Measurements from ENCODE around the gene STRADB.
"Not testable (repeated sequence)": the region's sequence is repeated elsewhere in the genome, so short reads cannot be mapped to it uniquely, and the experiment has no call there.

Gene STRADB

DNA sequence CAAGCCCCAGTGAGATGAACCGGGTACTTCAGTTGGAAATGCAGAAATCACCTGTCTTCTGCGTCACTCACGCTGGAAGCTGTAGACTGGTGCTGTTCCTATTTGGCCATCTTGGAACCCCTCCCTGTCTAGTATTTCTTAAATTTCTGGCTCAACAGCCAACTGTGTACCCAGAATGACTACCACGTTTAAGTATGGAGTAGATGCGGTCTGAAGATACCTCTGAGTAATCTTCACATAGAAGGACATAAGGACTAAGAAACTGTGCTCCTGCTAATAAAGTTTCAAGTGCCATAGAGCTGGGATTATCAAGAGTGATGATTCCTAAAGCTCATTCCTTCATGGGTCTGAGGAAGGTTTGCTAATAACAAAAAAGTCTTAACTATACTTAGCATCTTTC, 20.7 kb upstream of the STRADB start:
- DNase-seq (ENCODE audit: low read depth): no peak

DNA sequence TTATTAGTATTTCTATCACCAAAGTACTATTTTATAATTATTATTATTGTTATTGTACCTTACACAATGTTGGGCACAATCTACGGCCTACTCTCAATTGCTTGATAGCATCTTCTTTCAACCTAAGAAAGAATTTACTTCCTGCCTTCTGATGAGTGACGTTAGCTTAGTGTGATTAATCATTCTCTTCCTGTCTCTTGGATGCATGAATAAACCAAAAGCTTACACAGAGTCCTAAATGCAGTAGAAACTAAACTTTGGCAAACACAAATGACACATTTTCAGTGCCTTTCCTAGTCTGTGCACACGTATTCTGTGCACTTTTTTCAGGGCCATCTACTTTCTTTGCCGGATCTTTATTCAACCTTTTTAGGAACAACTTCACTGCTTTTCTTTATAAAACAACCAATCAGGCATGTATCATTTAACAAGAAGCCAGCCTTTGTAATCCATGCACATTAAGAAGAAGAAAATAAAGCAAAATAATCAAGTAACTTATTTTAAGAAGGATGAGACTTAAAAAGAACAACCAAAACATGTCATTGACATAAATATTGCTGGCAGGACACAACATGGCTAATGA, 19.4 kb upstream of the STRADB start:
- DNase-seq (ENCODE audit: low read depth): no peak

DNA sequence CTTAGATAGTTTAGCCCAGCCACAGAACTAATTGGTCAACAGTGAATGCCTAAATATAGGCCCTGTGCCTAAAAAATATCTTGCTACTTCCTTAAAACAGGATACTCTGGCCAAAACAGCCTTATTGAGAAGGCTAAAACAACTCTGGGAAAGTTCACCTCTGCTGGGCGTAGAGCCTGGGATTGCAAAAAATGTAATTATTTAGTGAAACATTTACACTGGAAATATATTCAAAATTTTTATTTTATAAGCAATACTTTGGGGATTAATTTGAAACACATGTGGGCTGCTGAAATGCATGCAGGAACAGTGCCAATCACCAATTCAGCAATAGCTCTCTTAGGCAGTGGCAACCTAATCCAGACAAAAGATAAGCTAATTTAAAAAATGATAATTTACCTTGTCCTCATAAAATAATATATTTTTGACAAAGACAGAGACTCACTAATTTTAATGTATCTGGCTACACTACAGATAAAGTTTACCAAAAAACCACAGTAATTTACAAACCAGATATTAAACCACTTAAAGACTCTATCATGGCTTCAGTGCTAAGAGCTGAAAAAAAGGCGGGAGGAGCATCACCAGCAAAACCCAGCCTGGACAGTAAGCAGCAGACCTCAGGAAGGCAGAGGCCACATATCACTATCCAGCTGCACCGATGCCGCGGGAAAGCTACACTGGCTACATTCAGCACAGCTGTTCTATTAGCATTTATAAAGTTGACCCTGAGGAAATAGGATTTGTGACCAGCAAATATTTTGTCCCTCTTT, 18.7 kb upstream of the STRADB start:
- DNase-seq (ENCODE audit: low read depth): no peak

DNA sequence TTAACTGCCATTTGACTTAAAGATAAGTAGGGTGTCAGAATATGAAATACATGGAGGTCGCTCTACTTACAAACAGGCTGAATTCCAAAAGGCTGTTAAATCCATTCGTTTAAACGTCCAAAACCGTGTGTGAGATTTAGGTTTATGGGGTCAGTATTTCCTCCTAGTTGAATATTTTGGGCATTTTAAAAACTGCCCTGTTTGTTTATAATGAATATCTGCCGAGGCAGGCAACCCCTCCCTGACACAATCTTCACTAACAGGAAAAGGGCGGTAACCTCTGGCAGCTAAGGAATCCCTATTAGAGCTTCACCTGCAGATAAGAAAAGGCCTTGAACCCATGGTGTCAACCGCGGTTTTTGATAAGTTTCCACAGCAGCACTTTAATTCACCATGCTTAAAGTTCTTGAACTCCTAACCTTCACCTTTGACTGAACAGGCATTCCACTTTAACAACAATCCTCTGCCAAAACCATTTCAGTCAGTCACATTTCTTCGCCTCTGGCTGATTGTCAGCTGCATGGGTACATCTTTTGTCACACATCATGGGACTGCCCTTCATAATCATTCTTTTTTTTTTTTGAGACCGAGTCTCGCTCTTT, 18.0 kb upstream of the STRADB start:
- DNase-seq (ENCODE audit: low read depth): no peak

DNA sequence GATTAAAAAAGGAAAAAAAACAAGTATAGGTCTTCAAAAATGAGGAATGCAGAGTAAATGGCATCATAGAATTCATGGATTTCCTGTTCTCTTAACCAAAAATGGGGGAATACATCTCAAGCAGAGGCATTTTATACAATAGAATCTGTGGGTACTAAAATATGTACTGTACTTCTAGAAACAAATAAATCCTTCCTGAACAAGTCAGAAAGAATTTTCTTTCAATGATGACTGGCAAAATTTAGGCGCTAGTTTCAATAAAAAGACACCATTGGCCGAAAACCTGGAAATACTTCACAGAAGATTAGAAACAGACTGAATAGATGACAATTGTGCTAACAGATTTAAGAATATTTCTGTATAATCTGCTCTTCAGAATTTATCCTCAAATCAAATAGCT, 15.4 kb upstream of the STRADB start:
- DNase-seq (ENCODE audit: low read depth): no peak

DNA sequence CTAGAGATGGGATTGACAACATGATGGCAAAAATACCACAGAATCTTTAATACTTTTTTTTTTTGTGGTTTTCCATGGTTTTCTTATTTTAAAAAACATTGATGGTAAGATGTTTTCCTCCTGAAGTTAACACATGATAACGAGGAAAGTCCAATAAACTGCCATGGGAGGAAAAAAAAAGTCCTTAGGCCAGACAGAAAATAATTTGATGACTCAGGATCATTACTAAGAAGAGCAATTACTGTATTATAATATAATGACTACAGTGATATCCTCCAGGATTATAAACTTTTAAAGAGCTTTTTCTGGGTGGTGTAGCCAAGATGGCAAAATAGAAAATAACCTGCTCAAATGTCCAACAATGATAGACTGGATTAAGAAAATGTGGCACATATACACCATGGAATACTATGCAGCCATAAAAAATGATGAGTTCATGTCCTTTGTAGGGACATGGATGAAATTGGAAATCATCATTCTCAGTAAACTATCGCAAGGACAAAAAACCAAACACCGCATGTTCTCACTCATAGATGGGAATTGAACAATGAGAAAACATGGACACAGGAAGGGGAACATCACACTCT, 12.1 kb upstream of the STRADB start:
- DNase-seq (ENCODE audit: low read depth): not testable (repeated sequence)

DNA sequence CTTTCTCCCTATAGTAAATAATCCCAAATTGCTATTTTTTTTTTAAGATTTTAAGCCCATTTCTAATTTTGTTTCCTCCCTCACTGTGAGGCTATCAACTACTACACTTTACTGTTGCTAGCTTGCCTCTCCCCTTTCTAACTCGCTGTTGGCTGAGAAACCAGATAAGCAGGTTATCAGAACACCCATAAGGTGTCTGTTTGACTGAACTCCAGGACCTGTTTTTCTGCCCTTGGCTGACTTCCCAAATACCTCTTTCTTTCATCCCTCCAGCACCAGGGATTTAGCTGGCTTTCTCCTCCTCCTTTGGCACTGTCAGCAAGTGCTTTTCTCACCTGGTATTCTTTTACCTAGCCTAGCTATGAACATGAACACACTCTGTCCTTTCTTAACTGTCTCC, 11.4 kb upstream of the STRADB start:
- DNase-seq (ENCODE audit: low read depth): no peak

DNA sequence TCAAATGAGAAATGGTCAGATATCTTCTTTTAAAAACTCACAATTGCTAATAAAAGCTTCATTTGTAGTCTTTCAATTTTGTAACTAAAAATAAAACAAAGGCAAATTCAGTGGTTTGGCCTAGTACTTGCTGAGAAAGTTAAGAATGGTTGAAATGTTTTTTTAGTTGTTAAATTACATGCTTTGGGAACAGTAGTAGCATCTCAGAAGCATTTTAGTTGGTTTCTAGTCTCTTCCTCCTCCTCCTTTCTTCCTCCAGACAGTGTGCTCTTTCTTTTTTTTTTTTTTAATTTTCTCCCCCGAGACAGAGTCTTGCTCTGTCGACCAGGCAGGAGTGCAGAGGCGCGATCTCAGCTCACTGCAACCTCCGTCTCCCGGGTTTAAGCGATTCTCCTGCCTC, 10.1 kb upstream of the STRADB start:
- DNase-seq (ENCODE audit: low read depth): no peak

DNA sequence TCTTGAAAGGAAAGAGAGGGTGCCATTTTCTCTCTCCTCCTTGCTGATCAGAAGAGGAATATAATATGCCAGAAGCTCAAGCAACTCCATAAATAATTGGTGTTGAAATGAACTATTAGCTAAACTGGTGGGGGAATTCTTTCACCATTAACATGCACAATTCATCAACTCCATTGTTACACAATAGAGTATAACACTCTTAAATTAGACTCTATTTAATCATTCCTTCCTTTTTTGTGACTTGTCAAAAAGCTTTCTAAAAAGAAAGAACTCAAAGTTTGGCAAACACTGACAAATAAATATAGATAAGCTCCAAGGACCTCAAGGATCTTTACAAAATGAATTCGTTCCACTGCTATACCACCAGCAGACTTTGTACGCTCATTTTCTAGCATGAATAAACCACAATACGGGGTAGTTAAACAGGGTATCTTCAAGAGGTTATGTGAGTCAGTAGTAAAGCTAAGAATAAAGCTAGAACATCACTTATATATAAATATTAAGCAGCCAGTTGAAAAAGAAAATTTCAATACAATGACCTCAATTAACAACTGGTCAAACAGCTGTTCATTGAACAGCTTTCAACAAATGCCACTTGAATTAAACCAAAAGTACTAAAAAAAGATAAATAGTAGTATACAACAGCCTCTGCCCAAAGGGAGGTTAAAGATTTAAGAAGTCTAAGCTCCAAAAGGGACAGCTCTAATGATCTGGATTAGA, 6.6 kb upstream of the STRADB start:
- DNase-seq (ENCODE audit: low read depth): no peak

DNA sequence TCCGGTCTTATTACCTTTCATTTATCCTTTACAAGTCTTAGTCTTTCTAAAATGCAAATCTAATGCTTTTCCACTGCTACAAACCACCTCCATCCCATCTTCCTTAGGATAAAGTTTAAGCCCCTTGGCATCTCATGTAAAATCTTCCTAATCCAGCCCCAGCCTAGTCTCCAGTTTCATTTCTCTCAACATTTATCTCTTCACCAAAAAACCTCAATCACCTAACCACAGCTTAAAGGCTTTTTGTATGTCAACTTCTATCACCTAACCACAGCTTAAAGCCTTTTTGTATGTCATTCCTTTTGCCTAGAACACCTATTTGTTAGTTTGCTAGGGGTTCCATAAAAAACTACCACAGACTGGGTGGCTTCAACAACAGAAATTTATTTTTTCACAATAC, 4.5 kb upstream of the STRADB start:
- no peak for DNase-seq (ENCODE audit: low read depth)

DNA sequence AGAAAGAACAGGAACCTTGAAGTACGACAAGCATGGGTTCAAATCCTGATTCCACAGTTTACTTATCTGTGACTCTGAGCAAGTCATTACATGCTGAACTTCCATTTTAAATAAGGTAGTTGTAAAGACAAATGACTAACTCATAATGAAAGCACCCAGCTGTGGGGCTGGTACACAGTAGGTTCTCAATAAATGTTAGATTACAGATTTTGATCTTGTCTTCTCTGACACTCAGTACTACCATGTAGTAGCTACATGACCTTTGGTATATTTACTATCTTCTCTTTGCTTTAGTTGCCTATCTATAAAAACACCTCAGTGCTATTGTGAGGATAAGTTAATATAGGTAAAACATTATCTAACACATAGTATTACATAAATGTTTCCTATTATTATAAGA, 3.5 kb upstream of the STRADB start:
- DNase-seq (ENCODE audit: low read depth): no peak

DNA sequence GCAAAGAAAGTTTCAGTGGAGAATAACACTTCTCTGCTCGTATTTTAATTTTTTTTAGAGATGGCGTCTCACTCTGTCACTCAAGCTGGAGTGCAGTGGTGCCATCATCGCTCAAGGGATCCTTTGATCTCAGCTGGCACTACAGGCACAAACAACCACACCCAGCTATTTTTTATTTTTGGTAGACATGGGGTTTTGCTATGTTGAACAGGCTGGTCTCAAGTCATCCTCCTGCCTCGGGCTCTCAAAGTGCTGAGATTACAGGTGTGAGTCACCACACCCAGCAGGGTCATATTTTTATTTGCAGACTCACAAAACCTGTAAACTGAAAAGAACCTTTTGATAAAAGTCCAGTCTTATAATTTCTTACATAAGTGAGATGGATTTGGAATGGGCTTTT, 2.8 kb upstream of the STRADB start:
- DNase-seq (ENCODE audit: low read depth): peak; percentile 13

DNA sequence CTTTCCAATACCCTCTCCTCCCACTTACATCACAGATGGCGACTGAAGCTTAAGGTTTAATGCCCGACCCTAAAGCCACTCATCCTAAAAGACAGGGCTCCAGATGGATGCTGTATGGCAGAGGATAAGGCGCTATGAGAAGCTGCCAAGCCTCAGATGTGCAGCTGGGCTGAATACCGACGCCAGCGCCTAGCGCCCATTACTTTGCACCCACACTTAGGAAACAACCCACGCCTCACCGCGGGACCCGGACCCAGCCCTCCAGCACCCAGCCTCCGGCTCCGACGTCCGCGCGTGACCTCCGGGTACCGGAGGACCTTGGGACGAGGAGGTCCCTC, 617 bp upstream of the STRADB start:
- no peak for DNase-seq (ENCODE audit: low read depth)

DNA sequence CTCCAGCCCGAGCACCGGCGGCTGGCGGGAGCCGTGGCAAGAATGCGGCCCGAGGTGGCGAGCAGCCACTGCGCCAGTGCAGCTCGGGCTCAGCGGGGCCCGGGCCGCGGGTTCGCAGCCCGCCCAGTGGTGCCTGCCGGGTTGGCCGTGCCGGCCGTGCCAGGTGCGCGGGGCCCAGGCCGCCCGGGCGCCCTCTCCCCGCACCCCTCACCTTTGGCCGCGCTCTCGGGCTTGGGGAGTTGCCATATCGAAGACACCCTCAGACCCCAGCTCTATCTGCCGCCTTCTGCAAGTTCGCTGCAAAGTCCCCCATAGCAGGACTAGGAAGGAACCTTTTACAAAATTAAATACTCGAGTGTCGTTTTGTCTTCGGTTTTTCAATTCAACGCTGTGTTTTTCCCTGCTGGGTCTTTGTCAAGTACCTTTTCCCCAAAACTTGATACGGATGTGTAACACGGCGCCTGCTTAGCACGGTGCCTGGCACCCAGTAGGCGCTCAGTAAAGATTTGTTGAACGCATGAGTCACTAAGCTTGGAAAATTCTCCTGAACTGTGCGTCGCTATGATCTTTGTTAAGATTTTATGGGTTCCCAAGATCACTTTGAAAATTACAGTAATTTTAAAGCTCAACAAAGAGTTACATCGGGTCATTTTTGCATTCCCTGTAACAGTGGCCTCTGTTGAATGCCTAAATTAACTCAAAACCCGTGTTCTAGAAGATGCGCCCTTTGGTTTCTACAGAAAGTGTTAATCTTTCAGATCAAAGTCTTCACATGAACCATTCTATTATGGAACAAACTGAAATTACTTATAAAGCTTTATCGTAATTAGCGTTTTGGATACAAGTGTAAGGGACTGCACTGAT, 750 bp downstream of the STRADB start:
- no peak for DNase-seq (ENCODE audit: low read depth)

DNA sequence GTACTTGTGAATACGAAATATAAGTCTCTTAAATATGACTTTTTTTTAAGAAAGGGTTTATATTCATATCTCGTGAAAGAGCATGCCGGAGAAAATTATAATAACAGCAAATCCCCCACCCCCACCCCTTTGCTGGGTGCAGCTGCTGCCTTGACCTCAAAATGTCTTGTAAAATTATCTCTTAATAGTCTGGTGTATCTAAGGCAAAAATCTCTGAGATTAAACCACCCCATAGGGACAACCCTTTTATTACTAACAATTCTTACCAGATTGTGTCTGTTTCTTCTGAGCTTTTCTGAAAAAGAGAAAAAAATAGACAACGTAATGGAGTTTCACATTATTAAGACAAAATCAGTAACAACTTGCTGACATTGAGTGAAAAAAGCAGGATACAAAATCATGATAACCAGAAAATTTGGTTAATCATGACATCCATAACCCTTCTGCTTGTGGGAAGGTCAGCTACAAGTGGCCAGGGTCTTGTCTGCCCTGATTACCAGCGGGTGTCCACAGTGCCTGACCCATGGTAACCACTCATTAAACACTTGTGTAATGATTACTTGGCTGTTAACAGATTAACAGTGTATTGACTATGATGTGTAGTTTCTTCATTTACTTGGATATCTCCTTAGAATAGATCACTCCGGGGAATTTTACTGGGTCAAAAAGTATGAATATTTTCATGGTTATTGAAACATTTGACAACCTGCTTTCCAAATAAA, 1.5 kb downstream of the STRADB start:
- no peak for DNase-seq (ENCODE audit: low read depth)

DNA sequence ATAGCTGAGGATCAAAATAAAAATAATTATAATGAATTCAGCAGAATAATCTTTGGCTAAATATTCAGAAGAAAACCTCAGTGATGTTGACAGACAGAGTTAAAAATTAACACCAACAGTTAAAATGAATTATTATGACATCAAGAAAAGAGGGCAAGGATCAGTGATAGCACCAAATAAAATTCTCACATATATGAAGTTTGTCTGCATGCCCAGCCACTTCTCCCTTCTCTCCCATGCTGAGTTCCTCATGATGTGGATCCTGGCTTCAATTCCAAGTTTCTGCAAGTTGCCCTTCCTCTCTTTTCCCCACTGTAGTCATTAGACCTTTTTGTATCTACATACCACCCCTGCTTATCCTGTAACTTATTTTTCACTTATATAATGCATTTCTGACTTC, 6.8 kb downstream of the STRADB start:
- DNase-seq (ENCODE audit: low read depth): no peak

DNA sequence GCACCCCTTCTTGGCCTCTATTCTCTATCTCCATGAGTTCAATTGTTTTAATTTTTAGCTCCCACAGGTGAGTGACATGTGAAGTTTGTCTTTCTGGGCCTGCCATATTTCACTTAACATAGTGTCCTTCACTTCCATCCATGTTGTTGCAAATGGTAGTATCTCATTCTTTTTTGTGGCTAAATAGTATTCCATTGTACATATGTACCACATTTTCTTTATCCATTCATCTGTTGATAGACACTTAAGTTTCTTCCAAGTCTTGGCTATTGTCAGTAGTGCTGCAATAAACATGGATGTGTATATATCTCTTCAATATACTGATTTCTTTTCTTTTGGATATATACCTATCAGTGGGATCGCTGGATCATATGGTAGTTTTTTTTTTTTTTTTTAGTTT, 9.0 kb downstream of the STRADB start:
- no peak for DNase-seq (ENCODE audit: low read depth)

DNA sequence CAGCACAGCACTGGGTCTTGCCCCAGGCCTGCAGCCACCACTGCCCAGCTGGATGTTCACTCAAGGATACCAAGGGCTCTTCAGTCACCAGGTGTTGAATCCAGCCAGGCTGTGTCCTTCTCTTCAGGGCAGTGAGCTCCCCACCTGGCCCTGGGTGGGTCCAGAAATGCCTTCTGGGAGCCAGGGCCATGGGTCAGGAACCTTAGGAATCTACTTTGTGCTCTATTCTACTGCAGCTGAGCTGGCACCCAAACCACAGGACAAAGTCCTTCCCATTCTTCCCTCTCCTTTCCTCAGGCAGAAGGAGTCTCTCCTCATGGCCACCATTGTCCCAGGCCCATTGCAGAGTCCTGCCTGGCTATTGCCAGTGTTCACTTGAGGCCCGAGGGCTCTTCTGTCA, 13.0 kb downstream of the STRADB start:
- DNase-seq (ENCODE audit: low read depth): no peak

DNA sequence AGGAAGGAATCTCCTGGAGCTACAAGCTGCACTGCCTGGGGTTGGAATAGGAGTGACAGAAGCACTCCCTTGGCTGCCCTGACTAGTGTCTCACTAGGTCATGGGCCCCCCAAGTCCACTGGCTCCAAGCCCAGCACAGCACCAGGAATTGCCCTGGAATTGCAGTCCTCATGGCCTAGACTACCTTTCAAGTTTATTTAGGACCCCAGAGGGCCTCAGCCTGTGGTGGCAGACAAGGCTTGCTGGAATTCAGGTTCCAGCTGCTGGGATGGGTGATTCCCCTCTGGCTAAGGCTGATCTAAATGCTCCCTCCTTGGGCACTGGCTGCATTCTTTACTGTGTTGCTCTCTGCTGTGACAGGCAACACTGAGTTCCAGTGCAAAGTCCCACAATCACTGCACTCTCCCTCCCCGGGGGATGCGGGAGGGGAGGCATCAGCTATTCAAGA, 14.0 kb downstream of the STRADB start:
- DNase-seq (ENCODE audit: low read depth): no peak

DNA sequence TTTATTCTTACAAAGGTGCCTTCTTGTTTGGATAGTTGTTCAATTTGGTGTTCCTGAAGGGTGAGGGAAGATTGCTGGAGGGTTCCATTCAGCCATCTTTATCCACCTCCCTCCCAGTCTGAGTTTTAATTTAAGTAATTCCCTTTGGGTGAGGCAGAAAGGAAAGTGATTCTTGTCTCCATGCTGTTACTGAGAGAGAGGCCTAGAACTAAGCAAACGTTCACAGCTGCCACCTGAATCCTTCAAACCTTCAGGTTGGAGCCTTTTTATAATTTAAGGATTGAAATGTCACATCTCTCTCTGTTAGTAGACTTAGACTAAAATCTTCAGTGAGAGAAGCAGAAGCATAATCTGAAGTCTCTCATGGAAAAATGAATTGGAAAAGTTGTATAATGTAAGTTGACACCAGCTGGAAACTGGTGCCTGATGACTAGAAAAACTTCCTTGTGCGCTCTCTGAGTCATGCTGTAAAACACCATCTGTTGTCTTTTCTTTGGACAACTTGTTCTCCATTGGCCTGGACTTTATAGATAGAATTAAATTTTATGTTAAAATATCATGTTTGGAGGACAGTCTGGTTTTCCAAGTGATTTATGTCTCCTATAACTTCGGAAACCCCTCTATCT, 14.6 kb downstream of the STRADB start:
- DNase-seq (ENCODE audit: low read depth): no peak

DNA sequence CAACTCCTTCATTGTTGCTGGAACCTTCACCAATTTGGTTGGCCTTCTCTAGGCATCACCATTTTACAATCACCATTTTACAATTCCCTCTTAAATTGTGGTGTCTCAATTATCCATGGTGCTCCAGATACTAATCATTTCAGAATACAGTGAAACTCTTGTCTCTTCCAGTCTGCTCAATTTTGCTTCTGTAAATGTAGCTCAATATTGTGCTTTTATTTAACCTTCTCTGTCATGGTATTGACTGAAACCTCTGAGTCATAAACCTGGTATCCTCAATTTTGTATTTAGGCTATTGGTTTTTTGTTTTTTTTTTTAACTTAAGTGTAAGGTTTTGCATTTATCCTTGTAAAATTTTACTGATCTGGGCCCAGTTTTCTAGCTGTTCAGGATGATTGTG, 16.1 kb downstream of the STRADB start:
- DNase-seq (ENCODE audit: low read depth): no peak
